Stimulated activated CD8-positive, alpha-beta memory T cell treated with anti-CD3 and anti-CD28 coated beads, Interleukin-12 subunit alpha, Interleukin-12 subunit beta, amount 100 ng/mL, for 24 hours (primary cell): Measurements from ENCODE around the gene PTGR3.

Experiments
- DNase-seq: peaks from one replicate; pipeline ENCODE4 v3.0.0-alpha.2; 2020; ENCODE audit errors: extremely low read depth

The PTGR3 gene, protein sequence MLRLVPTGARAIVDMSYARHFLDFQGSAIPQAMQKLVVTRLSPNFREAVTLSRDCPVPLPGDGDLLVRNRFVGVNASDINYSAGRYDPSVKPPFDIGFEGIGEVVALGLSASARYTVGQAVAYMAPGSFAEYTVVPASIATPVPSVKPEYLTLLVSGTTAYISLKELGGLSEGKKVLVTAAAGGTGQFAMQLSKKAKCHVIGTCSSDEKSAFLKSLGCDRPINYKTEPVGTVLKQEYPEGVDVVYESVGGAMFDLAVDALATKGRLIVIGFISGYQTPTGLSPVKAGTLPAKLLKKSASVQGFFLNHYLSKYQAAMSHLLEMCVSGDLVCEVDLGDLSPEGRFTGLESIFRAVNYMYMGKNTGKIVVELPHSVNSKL

DNA sequence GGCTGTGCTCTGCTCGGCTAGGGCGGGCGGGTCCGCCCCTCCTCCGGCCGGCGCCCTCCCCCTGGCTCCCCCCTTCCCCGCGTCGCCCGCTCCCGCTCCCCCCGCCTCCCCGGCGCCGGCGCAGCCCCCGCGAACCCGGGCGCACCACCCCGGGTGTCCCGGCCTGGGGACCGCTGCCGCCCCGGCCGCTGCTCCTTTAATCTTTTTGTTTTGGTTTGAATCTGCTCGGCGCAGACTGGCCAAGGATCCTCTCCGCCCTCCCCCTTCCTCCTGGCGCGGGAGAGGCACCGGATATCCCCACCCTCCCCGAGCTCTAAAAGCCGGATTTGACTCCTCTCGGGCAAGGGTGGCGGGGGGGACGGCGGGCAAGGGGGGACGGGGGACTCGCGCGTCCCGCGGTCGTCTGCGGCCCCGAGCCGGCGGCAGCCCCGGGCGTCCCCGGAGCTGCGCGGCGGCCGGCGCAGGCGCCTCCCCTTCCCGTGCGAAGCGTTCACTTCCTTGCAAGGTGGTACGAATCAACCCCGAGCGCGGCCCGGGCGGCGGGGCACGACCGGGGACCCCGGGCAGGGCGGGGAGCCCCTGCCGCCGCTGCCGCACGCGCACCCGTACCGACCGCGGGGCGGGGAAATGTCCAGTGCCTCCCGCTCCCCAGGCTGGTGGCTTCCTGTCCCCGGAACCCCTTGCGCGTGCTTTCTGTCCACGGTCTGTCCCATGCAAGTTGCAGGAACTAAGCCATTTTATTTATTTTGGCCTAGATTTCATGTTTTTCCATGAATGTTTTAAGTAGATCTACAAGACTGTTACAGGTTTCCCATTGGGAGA lies at the start of gene PTGR3:
Gene PTGR3 (minus strand): TSS at position 11 of the 822 bp plus-strand sequence. CDS start 81 bp downstream, outside the sequence.
- no peak for DNase-seq

DNA sequence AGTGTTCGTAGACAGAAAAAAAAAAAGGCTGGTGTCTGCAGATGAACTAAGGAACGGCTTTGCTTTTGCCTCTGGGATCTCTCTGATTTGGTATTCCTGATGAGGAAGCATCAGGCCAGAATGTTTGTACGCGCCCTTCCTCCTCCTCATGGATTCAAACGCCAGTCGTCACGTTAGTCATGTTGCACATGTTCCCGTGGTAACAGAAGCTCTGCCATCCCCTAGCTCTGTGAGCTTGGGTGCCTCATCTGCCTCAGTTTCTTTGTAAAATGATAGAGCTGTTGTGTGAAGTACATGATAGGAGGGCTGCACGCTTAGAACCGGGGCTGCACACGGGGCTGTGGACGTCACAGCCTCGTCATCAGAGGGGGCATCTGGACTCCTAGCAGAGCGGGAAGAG lies 48.7 kb upstream of the PTGR3 start:
- no peak for DNase-seq

DNA sequence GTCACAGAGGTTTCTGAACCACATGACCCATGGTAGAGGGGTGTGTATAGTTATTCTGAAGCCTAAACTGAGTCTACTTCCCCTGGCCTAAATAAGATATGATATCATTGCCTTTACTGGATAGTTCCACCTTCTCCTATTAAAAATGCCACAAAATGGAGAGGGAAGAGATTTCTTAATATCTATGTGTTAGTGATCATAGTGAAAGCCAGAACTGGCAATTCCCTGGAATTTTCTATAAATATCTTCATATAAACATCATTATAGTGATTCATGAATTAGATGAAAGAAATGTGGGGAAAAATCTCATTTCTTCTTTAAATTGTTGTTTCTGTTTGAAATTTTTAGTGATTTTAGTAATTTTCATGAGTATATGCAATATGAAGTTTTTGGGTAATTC lies 47.4 kb upstream of the PTGR3 start:
- no peak for DNase-seq

DNA sequence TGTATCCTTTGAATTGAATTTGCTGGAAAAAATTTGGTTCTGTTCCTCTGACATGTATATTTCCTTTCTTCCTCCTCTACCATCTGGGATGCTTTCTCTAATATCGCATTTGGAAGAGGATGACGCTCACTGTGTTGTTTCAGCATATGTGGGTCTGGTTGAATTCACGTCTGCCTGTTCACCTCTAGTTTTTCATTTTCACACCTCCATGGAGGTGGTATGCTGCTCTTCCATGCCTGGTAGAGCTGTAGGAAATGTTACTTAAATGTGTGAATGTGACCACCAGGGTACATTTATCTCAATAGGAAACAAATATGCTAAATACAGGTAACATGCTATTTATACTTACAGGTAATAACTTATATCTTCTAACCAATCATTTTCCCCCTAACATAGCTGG lies 46.2 kb upstream of the PTGR3 start:
- DNase-seq, result no peak

DNA sequence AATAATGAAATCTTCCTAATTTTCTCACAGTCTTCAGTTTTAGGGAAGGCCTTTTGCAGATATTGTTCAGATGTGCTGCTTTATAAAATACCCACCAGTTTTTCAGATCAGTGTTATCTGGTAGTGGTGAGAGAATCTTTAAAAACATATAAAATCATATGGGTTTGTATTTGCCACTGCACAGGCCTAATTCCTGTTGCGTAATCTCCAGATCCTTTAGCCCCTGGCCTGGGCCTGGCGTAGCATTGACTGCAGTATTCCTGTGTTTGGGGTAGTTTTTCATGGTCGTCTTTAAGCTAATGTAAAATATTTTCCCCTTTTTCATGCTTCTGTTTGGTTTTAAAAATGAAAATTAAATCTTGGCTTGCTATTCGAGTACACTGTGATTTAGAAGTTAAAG lies 44.8 kb upstream of the PTGR3 start:
- DNase-seq, result no peak

DNA sequence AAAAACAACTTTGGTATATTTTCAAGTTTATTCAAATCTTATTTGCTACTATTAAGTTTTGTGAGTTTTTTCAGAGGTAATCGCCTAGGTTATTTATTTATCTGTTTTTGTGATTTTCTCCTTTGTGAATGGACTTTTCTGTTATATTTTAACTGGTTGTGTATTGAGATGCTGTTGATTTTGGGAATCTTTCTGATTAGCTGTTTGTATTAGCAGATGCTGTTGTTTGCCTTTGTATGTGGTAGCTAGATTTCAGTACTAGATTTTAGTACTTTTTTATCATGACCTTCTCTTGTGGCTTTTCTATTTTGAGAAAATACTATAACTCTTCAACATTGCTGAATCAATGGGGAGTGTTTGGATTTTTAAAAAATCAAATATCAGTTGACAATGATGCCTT lies 44.1 kb upstream of the PTGR3 start:
- no peak for DNase-seq

DNA sequence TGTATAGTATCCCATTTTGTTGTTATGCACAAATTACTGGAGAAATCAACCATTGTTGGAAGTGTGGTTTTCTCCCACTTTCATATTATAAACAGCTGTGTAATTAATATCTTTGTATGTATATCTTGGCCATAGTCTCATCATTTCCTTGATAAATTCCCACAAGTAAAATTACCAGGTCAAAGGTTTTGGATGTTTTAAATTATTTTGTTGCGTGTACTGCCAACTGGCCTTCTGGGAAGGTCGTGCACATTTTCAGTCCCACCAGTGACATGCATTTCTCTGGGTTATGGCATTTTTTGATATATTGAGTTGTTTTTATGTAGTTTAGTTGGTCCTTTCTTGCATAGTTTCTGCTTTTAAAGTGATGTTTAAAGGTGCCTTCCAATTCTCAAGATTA lies 43.2 kb upstream of the PTGR3 start:
- DNase-seq, result no peak

DNA sequence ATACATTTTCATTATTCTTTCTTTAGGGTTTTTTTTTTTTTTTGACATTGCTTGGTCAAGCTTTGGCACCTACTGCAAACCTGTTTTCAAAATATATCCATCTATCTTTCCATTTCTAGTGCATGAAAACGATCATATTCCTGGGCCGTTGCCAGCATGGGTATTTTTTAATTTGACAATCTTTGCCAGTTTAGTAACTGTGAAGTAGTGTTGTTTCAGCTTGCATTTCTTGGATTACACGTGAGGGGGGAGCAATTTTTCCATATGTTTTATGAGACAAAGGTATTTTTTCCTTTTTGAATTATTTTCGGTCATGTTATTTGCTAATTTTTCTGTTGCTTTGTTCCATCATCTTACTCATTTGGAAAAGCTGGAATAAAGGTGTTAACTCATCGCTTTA lies 42.5 kb upstream of the PTGR3 start:
- no peak for DNase-seq

DNA sequence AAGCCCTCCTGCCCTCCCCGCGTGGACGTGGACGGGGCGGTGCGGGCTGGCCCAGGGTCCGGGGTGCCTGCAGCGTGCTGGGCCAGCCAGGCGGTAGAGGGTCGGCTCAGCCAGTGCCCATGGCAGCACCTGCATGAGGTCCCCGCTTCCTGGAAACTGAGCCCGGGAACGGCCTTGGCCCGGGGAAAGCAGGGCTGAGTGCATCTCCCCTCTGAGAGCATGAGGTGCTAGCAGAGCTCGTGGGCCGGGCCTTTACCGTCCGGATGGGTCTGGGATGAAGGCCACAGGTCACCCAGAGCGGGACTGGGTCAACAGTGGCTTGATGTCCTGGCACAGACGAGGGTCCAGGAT lies 41.5 kb upstream of the PTGR3 start:
- DNase-seq, result no peak

DNA sequence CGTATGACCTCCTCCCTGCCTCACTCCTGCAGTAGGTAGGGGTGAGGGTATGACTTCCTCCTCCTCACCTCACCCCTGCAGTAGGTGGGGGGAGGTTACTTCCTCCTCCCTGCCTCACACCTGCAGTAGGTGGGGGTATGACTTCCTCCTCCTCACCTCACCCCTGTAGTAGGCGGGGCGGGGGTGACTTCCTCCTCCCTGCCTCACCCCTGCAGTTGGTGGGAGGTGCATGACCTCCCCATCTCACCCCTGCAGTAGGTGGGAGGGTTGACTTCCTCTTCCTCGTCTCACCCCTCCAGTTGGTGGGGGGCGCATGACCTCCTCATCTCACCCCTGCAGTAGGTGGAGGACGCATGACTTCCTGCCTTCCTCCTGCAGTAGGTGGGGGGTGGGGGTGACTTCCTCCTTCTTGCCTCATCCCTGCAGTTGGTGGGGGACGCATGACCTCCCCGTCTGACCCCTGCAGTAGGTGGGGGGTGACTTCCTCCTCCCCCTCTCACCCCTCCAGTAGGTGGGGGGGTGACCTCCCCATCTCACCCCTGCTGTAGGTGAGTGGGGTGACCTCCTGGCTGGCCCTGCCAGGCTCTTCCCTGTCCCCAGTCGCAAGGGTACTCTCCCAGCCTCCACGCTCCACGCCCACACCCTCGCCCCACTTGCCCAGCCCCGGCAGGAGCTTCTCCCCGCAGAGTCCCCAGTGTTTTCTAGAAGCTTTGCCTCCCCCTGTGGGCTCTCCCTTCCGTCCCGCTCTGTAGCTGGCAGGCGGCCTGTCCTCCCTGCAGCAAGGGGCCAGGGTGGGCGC lies 40.9 kb upstream of the PTGR3 start:
- DNase-seq, result no peak

DNA sequence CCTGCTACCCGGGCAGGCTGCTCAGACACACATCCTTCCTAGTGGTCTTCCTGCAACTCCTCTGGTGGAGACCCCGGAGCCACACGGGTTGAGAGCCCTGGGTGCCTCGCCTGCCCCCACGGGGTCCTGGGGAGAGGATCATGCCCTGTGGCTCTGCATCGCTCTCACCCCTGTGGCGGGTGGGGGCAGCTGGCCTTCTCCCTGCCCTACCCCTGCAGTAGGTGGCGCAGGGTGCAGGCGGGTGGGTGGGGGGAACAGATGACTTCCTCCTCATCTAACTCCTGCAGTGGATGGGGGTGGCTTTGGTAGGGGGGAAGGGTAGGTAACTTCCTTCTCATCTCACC lies 40.2 kb upstream of the PTGR3 start:
- DNase-seq, result no peak

DNA sequence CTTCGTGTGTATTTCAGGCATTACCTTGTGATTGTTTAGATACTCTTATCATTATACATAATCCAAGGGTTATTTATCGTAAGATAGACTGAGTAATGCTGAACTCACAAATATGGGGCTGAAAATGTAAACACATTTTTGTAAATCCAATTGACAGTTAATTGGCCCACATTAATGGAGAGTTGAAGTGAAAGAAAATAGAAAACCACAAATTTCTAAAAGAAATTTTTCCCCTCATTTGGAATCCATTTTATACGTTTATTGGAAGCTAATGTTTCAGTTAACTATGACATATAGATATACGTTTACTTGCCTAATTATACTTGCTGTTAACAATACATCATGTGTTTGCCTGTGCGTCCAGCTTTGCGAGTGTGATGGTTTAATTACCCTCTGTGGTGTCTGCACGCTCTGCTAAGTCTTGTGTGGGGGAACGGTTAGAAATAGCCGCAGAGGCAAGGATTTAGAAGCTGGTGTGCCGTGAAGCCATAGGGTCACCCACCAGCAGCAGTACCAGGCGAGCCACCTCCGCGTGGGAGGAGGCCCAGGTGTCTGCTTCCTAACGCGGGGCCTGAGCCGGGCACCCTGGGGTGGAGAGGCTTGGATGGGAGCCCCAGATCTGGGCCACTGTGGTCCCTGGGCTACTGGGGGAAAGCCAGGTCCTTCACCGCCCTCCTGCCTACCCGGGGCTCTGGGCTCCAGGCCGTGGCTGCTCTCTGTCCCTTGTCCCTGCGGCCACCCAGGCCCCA lies 39.7 kb upstream of the PTGR3 start:
- DNase-seq, result no peak

DNA sequence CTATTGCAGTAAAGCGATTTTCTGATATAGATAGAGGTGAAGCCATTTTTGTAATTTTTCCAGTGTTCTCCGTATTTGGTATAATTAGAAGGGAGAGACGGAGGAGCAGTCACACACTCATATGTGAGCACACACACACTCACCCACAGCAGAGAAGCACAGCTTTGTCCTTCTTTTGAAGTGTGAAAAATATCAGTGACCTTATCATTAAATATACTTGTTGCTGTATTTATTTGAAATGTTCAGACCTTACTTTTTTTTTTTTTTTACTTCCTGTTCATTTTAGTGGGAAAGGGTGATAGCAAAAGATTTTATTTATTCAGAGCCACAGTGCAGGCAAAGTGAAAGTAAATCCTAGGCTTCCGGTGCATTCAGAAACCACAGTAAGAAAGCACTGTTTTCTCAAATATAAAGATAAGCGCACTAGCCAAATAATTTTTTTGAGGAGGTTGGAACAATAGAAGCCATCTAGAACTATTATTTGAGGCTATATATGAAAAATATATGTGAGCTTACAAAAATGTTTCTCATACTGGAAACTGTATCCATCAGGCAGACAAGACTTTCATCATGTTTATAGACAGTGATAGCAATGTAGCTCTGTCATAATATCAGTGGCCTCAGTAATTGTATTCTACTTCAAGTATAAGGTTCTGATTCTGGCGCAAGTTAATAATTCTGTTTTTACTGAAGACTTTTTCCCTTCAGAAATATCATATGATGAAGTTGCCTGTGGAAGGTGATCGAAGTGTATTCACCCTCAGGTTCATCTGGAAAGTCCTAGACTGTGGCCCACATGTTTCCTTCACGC lies 38.9 kb upstream of the PTGR3 start:
- DNase-seq, result no peak

DNA sequence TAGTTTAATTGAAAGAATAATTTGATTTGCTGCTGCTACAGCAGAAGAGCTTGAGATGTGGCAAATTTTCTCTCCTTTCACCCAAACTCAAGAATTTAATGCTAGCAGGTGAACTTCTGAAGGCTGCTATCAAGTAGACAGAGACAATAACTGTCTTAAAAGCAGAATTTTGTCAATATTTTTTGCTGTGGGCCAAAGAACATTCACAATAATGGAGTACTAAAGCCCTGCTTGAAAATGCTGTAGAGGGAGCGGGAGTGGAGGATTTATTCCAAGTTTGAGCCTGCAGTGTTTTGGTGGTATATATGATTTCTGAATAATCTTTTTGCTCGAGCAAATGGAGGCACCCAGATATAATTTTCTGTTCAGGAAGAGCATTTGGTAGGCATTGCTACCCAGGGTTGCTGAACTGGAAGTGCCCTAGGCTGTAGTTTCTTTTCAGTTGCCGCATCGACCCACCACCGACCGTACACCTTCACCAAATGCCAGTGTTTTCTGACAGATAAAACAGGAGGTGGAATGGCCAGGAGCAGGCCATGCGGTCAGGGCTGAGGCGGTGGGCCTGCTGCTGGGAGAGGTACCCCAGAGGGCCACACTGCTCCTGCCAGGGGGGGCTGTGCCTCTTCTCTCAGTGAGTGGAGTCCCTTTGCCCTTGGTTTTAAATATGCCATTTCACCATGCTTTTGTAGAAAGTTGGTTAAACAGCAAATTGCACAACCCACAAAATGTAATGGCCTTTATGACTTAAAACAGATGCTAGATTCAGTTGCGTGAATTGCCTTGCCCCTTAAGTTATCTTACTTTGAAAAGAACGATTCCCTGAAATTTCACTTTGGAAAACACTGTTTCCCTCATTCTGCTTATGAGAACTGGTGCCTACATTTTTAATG lies 38.0 kb upstream of the PTGR3 start:
- no peak for DNase-seq

DNA sequence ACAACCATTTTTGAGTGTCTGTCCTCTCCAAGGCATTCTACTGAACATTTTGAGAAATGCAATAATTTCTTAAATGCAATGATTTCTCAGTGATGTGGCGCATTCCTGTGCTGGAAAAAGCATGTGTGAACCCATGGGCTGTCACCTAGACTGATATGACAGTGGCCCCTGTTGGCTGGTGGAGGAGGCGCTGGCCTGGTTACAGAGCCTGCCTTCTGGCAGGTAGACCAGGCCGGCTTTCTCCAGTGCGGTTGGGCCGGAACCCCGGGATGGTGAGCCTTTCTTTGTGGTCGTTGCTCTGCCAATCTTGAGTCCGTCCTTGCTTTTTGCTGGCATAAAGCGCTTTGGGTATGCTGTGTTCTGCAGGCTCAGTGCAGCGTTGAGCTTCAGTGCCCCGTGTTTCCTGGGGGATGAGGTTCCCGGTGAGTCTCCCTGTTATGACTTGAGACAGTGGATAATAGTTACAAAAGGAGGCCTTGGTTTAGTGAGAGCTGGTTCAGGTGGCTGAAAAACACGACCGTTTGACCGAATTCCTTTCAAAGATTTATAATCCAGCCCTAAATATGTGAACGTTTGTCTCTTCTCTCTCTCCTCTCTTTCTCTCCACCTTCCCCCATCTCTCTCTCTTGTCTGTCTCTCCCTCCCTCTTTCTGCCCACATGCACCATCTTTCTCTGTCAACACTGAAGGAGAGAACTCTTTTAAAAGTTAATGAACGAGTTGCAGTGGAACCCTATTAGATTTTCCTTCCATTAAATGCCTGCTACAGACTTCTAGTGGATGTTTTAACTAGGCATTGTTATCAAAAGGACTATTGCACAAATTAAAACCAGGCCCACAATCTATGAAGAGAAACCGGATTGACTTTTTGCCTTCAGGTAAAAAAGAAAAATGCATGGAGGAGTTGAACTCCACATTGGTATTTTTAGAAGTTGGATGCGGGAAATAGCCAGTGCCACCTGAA lies 35.7 kb upstream of the PTGR3 start:
- DNase-seq, result no peak

DNA sequence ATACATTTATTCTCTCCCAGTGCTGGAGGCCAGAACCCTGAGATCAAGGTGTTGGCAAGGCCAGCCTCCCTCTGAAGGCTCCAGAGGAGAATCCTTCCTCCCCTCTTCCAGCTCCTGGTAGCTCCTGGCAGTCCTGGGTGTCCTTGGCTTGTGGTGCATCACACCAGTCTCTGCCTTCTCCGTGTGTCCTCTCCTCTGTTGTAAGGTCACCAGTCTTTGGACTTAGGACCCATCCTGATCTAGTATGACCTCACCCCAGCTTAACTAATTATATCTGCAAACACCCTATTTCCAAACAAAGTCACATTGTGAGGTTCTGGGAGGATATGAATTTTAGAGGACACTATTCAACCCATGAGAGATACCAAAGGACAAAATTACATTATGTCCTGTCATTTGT lies 32.8 kb upstream of the PTGR3 start:
- no peak for DNase-seq

DNA sequence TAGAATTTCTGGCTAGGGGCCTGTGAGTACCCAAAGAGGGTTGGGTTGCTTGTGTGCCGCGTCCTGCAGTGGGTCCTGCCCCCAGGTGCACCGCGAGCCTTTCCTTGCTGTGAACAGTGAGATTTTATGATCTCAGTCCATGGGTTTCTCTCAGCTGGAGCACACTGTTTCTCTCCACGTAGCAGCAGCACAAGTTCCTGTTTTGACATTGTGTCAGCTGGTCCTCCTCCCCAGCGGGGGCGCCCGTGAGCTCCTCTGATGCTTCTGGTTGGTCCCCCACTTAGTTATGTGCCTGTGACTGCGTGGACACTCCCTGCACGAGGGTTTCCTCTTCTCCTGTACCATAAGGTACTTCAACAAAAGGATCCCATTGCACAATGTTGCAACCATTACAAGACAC lies 31.5 kb upstream of the PTGR3 start:
- no peak for DNase-seq

DNA sequence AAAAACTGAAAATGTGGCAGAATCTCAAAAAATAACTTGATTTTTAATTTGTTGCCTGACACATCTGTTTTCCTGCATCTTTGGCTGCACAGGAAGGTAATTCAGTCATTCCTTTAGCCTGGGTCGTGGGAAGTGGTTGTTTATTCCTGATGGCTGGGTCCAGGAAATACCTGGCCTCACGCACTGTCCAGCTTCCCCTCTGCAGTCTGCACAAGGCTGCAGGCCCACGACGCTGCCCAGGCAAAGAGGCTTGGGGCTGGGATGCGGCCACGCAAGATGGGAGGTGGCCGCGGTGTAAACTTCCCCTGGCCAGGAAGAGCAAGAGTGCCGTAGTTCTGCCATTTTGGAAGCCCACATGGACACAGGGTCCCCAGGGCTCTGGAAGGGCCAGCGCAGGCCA lies 29.8 kb upstream of the PTGR3 start:
- DNase-seq, result no peak

DNA sequence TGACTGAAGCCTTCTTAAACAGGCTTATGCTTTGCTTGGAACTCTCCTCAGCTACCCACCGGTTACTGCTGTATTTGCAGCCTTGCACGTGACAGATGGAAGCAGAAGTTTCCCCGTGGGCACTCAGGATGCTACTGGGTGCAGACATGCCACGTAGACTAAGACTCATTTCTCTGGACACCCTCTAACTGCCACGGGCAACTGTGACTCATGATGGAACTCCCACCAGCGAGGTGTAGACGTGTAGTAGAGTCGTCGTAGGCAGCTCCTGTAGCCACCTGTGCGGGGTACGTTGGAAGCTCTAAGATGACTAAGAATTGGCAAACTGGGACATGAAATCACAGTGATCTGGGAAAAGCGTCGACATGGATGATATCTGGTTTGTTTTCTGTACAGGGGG lies 29.2 kb upstream of the PTGR3 start:
- DNase-seq, result no peak
